ENCODE data around the gene HELZ2. TPM values are rescaled to one million over a fixed set of nuclear protein-coding genes. Genes with fewer than 3 reads are reported as not detected.

Gene HELZ2
- total RNA-seq (2021): 27.9 and 29.3 TPM in 2 replicates
- long read RNA-seq, transcript HELZ2-201 (4 exons, 1,827 nt): major isoform, 6 of 10 reads
- long read RNA-seq, partial matches to known transcripts: 1 of 10 reads
- long read RNA-seq, other reads (novel, unspliced or antisense): 2 of 10 reads

GRCh38 chr20:63574156-63574828 lies at the start of gene HELZ2:
TSS of gene HELZ2 (minus strand) at chr20:63574239. CDS start at chr20:63572385, 1,854 bp downstream.
- H3K27me3 ChIP-seq (ENCODE audit: insufficient read depth, low read length): no peaks in the 10 kb centered on the region
- no peak within 1 kb of the TSS for H4K8ac ChIP-seq (replicated peaks; ENCODE audit: insufficient read length, low read depth, low read length)
- no peaks in the 10 kb centered on the region for H3K79me2 ChIP-seq (ENCODE audit: insufficient read depth, low read length)
- no peak within 1 kb of the TSS for H2BK5ac ChIP-seq (ENCODE audit: insufficient read length, low read length)
- H2BK12ac ChIP-seq (ENCODE audit: insufficient read length, low read depth, low read length): no peak within 1 kb of the TSS
- H3K27ac ChIP-seq (ENCODE audit: insufficient read length, low read depth, low read length): no peak within 1 kb of the TSS
- peak within 1 kb of the TSS; percentile 71; the same call in 1 of the 2 replicates for H3K14ac ChIP-seq (ENCODE audit: insufficient read depth, low read length)
- no peaks in the 10 kb centered on the region for H3K4me1 ChIP-seq (ENCODE audit: insufficient read depth, low read length)
- H3K27me3 Mint-ChIP-seq (ENCODE audit: low read depth): no peaks in the 10 kb centered on the region; the same call in 1 of the 2 replicates
- no peak within 1 kb of the TSS for H3K23ac ChIP-seq (ENCODE audit: insufficient read length, low read depth, low read length)
- H3K9me3 Mint-ChIP-seq: no peaks in the 10 kb centered on the region
- H3K9ac ChIP-seq (ENCODE audit: extremely low read depth, insufficient read length, low read length): peak within 1 kb of the TSS; percentile 48
- TF ChIP-seq CTCF (conservative IDR thresholded peaks at IDR 0.05): no peak
- no peak within 1 kb of the TSS for H4K91ac ChIP-seq (ENCODE audit: insufficient read length, low read depth, low read length)
- no peaks in the 10 kb centered on the region for H3K9me3 ChIP-seq (ENCODE audit: control insufficient read depth, low read depth, low read length)
- H3K56ac ChIP-seq (ENCODE audit: insufficient read length, low read depth, low read length): no peak within 1 kb of the TSS
- H2AFZ ChIP-seq (ENCODE audit: low read length): no peak within 1 kb of the TSS
- H4K20me1 ChIP-seq (ENCODE audit: control insufficient read depth, insufficient read depth, insufficient read length): no peaks in the 10 kb centered on the region
- H3K4me2 ChIP-seq (ENCODE audit: insufficient read depth, insufficient read length, low read length): peak within 1 kb of the TSS; percentile 72
- no peak within 1 kb of the TSS for H2AK5ac ChIP-seq (ENCODE audit: insufficient read length, low read length)
- H3T11ph ChIP-seq (ENCODE audit: low read length): no peak within 1 kb of the TSS
- no peaks in the 10 kb centered on the region for H3K79me1 ChIP-seq (ENCODE audit: insufficient read depth, low read depth, low read length, poor library complexity, severe bottlenecking)
- no peak within 1 kb of the TSS for H2BK120ac ChIP-seq (ENCODE audit: low read depth, low read length, poor library complexity, severe bottlenecking)
- H3K36me3 Mint-ChIP-seq (ENCODE audit: insufficient read depth in 1 of 3, low read depth in 3 of 3): no peaks in the 10 kb centered on the region
- H3K4ac ChIP-seq (ENCODE audit: low read depth, low read length): no peak within 1 kb of the TSS
- H2BK20ac ChIP-seq (ENCODE audit: low read depth, low read length, poor library complexity, severe bottlenecking): no peak within 1 kb of the TSS
- no CpG with 5 or more reads among the region's 40 CpGs for WGBS (ENCODE audit: extremely low coverage, insufficient read length, low lambda C conversion rate)
- no peak within 1 kb of the TSS for H3K18ac ChIP-seq (ENCODE audit: insufficient read length, low read depth, low read length)
- H3K4me1 Mint-ChIP-seq: peaks cover 4 to 13% of the 10 kb centered on the region in 2 experiments; a peak in 3 of 4 replicates
- H3K27ac Mint-ChIP-seq: no peak within 1 kb of the TSS
- H3K4me3 Mint-ChIP-seq: peak within 1 kb of the TSS; percentile 73 to 87
- peaks cover 4% of the 10 kb centered on the region for H3K23me2 ChIP-seq (ENCODE audit: insufficient read length, low read depth, low read length, poor library complexity, severe bottlenecking)
- no peak within 1 kb of the TSS for H2BK15ac ChIP-seq (ENCODE audit: low read depth, low read length)
- DNase-seq: peak; percentile 80
- no peak within 1 kb of the TSS for H4K5ac ChIP-seq (ENCODE audit: insufficient read length, low read depth, low read length)
